Middle frontal gyrus (tissue), 1 donor: ENCODE measurements around the gene PTN.

Experiments
- DNase-seq: peaks from one replicate; pipeline ENCODE4 v3.0.0-alpha.2; 2015; ENCODE audit warnings: low spot score; ENCODE audit errors: extremely low spot score

The PTN gene

GRCh38 chr7:137324796-137325696 lies 18.5 kb downstream of the PTN start:
- no peak for DNase-seq

- DNase-seq = no peak
These were observed 26.7 kb downstream of the PTN start for GRCh38 chr7:137316648-137317353.

- no peak for DNase-seq
These were observed 30.3 kb downstream of the PTN start for GRCh38 chr7:137313201-137313600.

- no peak for DNase-seq
These were observed 36.8 kb downstream of the PTN start for GRCh38 chr7:137306748-137307147.

GRCh38 chr7:137305901-137306621 lies 37.5 kb downstream of the PTN start:
- no peak for DNase-seq

- DNase-seq = no peak
These were observed 38.8 kb downstream of the PTN start for GRCh38 chr7:137304624-137305235.

GRCh38 chr7:137304165-137304564 lies 39.4 kb downstream of the PTN start:
- DNase-seq = no peak

GRCh38 chr7:137302081-137302480 lies 41.5 kb downstream of the PTN start:
- DNase-seq = no peak

- no peak for DNase-seq
These were observed 45.1 kb downstream of the PTN start for GRCh38 chr7:137298464-137298794.

- no peak for DNase-seq
These were observed 45.7 kb downstream of the PTN start for GRCh38 chr7:137297551-137298463.

- DNase-seq = no peak
These were observed 47.0 kb downstream of the PTN start for GRCh38 chr7:137296576-137296975.

- DNase-seq = no peak
These were observed 47.7 kb downstream of the PTN start for GRCh38 chr7:137295739-137296324.

- DNase-seq = no peak
These were observed 54.4 kb downstream of the PTN start for GRCh38 chr7:137289101-137289500.

- no peak for DNase-seq
These were observed 55.8 kb downstream of the PTN start for GRCh38 chr7:137287651-137288258.

- peak; percentile 25 for DNase-seq
These were observed 60.4 kb downstream of the PTN start for GRCh38 chr7:137283153-137283552.

- DNase-seq = no peak
These were observed 61.5 kb downstream of the PTN start for GRCh38 chr7:137282043-137282442.

GRCh38 chr7:137276189-137276588 lies 67.3 kb downstream of the PTN start:
- no peak for DNase-seq

GRCh38 chr7:137272249-137272648 lies 71.3 kb downstream of the PTN start:
- DNase-seq = no peak

- DNase-seq = no peak
These were observed 74.3 kb downstream of the PTN start for GRCh38 chr7:137269240-137269639.
